K562 (cell line): Measurements from ENCODE around the gene PLEKHF1. TPM values are rescaled to one million over a fixed set of nuclear protein-coding genes. Genes with fewer than 3 reads are reported as not detected.

ENCODE experiments used
- ATF1 ChIP-seq, 2 experiments: fragments of 450-650 bp in 1 of 2; IDR thresholded peaks; 2 replicates each; pipeline ENCODE4 v1.6.1; 2016; ENCODE audit warnings: missing compliant biosample characterization in 1 of 2, missing genetic modification characterization in 1 of 2
- CXXC5 ChIP-seq: fragments of 250-450 bp; sonication (Bioruptor Pico); IDR thresholded peaks from 2 replicates; pipeline ENCODE4 v1.8.0; 2022; ENCODE audit warnings: inconsistent platforms, mild to moderate bottlenecking, moderate library complexity
- ELF2 ChIP-seq: fragments of 250-450 bp; sonication (Bioruptor Pico); IDR thresholded peaks from 2 replicates; pipeline ENCODE4 v1.5.0; 2021; ENCODE audit warnings: mild to moderate bottlenecking
- HDAC2 ChIP-seq: fragments of 450-650 bp; IDR thresholded peaks from 2 replicates; pipeline ENCODE4 v1.6.1; 2016; ENCODE audit warnings: mild to moderate bottlenecking
- L3MBTL2 ChIP-seq: fragments of 450-650 bp; IDR thresholded peaks from 2 replicates; pipeline ENCODE4 v1.6.1; 2016; ENCODE audit warnings: mild to moderate bottlenecking, moderate library complexity
- MECOM ChIP-seq: fragments of 250-450 bp; sonication (Bioruptor Pico); IDR thresholded peaks from 2 replicates; pipeline ENCODE4 v1.8.0; 2022; ENCODE audit warnings: inconsistent platforms
- MTA1 ChIP-seq: fragments of 450-650 bp; IDR thresholded peaks from 2 replicates; pipeline ENCODE4 v1.6.1; 2017; ENCODE audit warnings: borderline replicate concordance
- MYNN ChIP-seq, 2 experiments: sonication (generic); formaldehyde crosslinking in 1 of 2; IDR thresholded peaks; 2 replicates each; pipeline versions ENCODE4 v1.5.0 to v1.6.1; 2016 to 2020; ENCODE audit warnings: antibody characterized with exemption in 1 of 2, missing genetic modification reagents in 1 of 2
- NELFE ChIP-seq: IDR thresholded peaks from 2 replicates; pipeline ENCODE4 v1.6.1; 2011; ENCODE audit warnings: mild to moderate bottlenecking; ENCODE audit not compliant: insufficient read depth, insufficient read length
- SMAD4 ChIP-seq: fragments of 250-450 bp; sonication (Bioruptor Pico); conservative IDR thresholded peaks from 2 replicates; pipeline ENCODE4 v1.8.0; 2021; ENCODE audit warnings: inconsistent platforms, mild to moderate bottlenecking, moderate library complexity
- ZNF407 ChIP-seq: fragments of 450-650 bp; IDR thresholded peaks from 2 replicates; pipeline ENCODE4 v1.6.1; 2016; ENCODE audit warnings: low read depth
- ZNF699 ChIP-seq: fragments of 250-450 bp; sonication (Bioruptor Pico); IDR thresholded peaks from 2 replicates; pipeline ENCODE4 v1.8.0; 2021; ENCODE audit warnings: mild to moderate bottlenecking, moderate library complexity; ENCODE audit not compliant: insufficient replicate concordance
- ZNF780A ChIP-seq: fragments of 250-450 bp; sonication (Bioruptor Pico); IDR thresholded peaks from 2 replicates; pipeline ENCODE4 v1.5.0; 2021; ENCODE audit warnings: mild to moderate bottlenecking
- polyA plus RNA-seq, 8 experiments: library from polyadenylated mRNA; depleted of rRNA in 4 of 8; stranded (reverse) in 5 of 8; unstranded in 3 of 8; fragments of >200 nt; fragmentation: Nextera tagmentation in 2 of 8; fragmentation: Illumina TruSeq in 1 of 8; extraction: Ambion mirVana in 2 of 8; extraction: Trizol in 1 of 8; gene quantifications; 2 replicates each; pipeline versions ENCODE4 v1.2.1 to v1.2.3, GENCODE V29; 2011 to 2014; ENCODE audit warnings: inconsistent platforms in 1 of 8, missing spikeins in 1 of 8
- total RNA-seq, 7 experiments: library from RNA; depleted of rRNA in 6 of 7; stranded (reverse); fragments of >200 nt in 6 of 7; fragmentation: Illumina TruSeq in 2 of 7; extraction: Trizol in 2 of 7; gene quantifications; 2 replicates each; pipeline versions ENCODE4 v1.2.1 to v1.2.3, GENCODE V29; 2011 to 2021; ENCODE audit warnings: low replicate concordance in 1 of 7
- TF ChIP-seq, protein P1 (sequence below): fragments of 250-450 bp; sonication (Bioruptor Pico); IDR thresholded peaks from 2 replicates; pipeline ENCODE4 v1.5.0; 2021; ENCODE audit warnings: mild to moderate bottlenecking, moderate library complexity
- TF ChIP-seq, protein P2 (sequence below): fragments of 450-650 bp; IDR thresholded peaks from 2 replicates; pipeline ENCODE4 v1.6.1; 2016; ENCODE audit warnings: antibody characterized with exemption

PLEKHF1 gene
- total and polyA plus RNA-seq, 9 of the 15 experiments (the other 6 are each of a cell fraction or from before 2014, with no cell fraction given) = 0.07 to 13.4 (median 3.9) TPM; not detected in 1

DNA sequence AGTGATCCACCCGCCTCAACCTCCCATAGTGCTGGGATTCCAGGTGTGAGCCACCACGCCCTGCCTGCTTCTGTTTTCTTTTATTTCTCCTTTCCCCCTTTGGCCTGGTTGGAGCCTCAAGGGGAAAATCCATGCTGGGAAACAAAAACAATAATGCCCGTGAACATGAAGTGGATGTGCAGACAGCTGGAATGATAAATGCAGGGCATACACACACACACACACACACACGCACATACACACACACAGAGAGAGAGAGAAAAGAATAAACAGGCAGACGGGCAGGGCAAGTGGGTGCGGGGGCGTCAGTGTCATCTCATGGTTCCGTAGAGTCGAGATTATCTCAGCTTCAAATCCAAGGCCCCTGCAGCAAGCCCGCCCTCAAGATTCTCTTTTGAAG lies 4.4 kb upstream of the PLEKHF1 start (continued):
- TF ChIP-seq, protein P1, sequence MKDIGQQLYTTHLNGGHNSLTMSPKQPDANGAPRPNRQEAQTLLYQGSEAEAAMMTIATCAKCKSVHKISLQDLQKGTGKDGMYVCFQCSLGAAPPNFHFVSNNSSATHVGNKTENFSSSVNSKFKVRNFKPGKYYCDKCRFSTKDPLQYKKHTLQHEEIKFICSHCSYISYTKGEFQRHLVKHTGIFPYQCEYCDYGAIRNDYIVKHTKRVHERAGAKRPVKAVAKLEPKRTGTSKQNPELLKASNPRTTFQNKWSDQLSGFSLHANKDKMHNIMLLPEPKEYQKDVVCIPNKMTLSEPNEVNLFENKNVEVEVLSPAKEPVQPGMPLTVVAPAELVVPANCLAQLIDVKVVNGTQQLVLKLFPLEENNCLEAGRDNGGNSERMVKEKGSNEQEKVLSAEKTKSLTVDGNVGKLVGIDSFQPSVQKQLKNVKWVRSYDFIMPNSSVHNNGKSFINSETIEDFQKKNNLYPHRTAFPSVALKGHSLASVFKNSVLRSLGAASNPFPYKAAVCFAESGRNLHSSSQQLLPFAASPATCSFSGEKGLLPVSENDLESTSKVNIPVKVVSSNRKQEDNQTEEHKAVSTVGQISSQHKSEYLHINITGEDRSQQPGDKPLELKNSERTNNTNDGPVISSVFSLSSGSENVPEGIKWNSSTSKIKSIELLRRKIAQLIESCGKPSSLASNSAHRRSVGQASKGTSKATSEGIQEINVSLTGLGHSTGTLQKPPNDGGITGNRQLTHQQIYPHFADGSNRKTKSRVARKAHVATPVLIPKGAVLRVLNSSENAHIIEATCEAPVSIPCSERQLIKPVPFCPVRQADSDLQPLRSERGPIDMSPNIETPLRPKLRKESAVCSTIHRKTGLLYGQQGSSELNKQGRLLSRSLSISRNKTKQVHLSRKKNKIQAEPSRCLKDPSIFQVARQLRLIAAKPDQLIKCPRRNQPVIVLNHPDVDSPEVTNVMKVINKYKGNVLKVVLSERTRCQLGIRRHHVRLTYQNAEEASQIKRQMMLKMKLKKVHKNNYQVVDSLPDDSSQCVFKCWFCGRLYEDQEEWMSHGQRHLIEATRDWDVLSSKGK (CRISPR knock-in tag) = no peak
- TF ChIP-seq L3MBTL2 (peak; percentile 52; the same call in 1 of the 2 replicates), MTA1 (peak; percentile 77; the same call in 1 of the 2 replicates), CXXC5 (CRISPR knock-in tag) (peak; percentile 70), MYNN (IDR thresholded peaks at IDR 0.05) (peak; percentile 70; the same call in 1 of the 2 replicates), MYNN (CRISPR knock-in tag; IDR thresholded peaks at IDR 0.05) (no peak), MECOM (CRISPR knock-in tag) (0 out of 2 replicates have a peak, but pooled peaks have one; percentile 57), ZNF407 (no peak), SMAD4 (CRISPR knock-in tag) (0 out of 2 replicates have a peak, but pooled peaks have one; percentile 54), ZNF780A (CRISPR knock-in tag) (no peak), ATF1 (CRISPR knock-in tag; IDR thresholded peaks at IDR 0.05) (no peak), ATF1 (tag; IDR thresholded peaks at IDR 0.05) (peak; percentile 50), ELF2 (no peak), NELFE (no peak), HDAC2 (peak; percentile 34; the same call in 1 of the 2 replicates), ZNF699 (no peak)
- TF ChIP-seq, protein P2, sequence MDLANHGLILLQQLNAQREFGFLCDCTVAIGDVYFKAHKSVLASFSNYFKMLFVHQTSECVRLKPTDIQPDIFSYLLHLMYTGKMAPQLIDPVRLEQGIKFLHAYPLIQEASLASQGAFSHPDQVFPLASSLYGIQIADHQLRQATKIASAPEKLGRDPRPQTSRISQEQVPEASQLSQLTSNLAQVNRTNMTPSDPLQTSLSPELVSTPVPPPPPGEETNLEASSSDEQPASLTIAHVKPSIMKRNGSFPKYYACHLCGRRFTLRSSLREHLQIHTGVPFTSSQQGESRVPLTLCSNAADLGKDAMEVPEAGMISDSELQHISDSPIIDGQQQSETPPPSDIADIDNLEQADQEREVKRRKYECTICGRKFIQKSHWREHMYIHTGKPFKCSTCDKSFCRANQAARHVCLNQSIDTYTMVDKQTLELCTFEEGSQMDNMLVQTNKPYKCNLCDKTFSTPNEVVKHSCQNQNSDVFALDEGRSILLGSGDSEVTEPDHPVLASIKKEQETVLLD = peak; percentile 33; the same call in 1 of the 2 replicates
